HCT116 (cell line): ENCODE measurements around the gene CHD2. TPM values are rescaled to one million over a fixed set of nuclear protein-coding genes. Genes with fewer than 3 reads are reported as not detected.

Source experiments
- ATAC-seq: fragments of 200-7000 bp; cut with Tn5 transposase; 2 replicates; pipeline ENCODE4 v1.9.1; 2020; ENCODE audit warnings: mild to moderate bottlenecking, moderate library complexity
- BruUV-seq: library from RNA; stranded (reverse); fragments of 400-500 nt; replicated peaks from 2 replicates; lab custom pipeline; 2021; lab: Mats Ljungman, UMichigan
- CTCF ChIA-PET: fragments of 300-600 bp; sonication (Branson Sonifier 250); formaldehyde crosslinking; loops from one replicate; lab custom pipeline; 2021; ENCODE audit warnings: antibody characterized with exemption; lab: Charles Lee
- POLR2A ChIA-PET: fragments of 300-600, 350-600 bp; sonication (Branson Sonifier 250); formaldehyde crosslinking; loops from one replicate; lab custom pipeline; 2021; ENCODE audit warnings: antibody characterized with exemption; lab: Charles Lee
- RAD21 ChIA-PET, 2 experiments: fragments of 300-600 bp; sonication (Branson Sonifier 250); formaldehyde crosslinking; loops; one replicate each; lab custom pipeline; 2023; ENCODE audit warnings: low total read pairs in 2 of 2; ENCODE audit not compliant: uncharacterized antibody in 2 of 2, unreplicated experiment in 2 of 2, low non-redundant PET in 1 of 2; lab: Charles Lee
- DNase-seq: peaks from one replicate; pipeline ENCODE4 v3.0.0-alpha.2; 2010; ENCODE audit warnings: low read depth, low spot score
- H2AFZ ChIP-seq: fragments of 200-600 bp; shearing (Covaris generic), sonication (generic); 2 replicates; pipeline ENCODE4 v1.6.1; 2017; ENCODE audit warnings: low read depth, mixed run types, mixed read lengths, antibody characterized with exemption, low read length; ENCODE audit not compliant: poor library complexity, severe bottlenecking
- H3K27ac ChIP-seq: 2 replicates; pipeline ENCODE4 v1.5.1; 2012; ENCODE audit warnings: low read depth, low read length
- H3K27me3 ChIP-seq: fragments of 200-600 bp; sonication (generic); 2 replicates; pipeline ENCODE4 v1.6.1; 2016; ENCODE audit warnings: mixed run types, low read length, mixed read lengths; ENCODE audit not compliant: insufficient read depth
- H3K36me3 ChIP-seq, 2 experiments: fragments of 200-500 bp in 1 of 2; fragments of 200-600 bp in 1 of 2; sonication (Bioruptor generic) in 1 of 2; sonication (generic) in 1 of 2; 2 replicates each; pipeline versions ENCODE4 v1.5.1 to v1.6.1; 2014 to 2016; ENCODE audit warnings: low read length in 2 of 2, inconsistent platforms in 1 of 2, mixed read lengths in 1 of 2, mixed run types in 1 of 2; ENCODE audit not compliant: insufficient read depth in 2 of 2, control insufficient read depth in 1 of 2
- H3K4me1 ChIP-seq, 2 experiments: fragments of 200-600 bp in 1 of 2; sonication (generic) in 1 of 2; 2 replicates each; pipeline versions ENCODE4 v1.5.1 to v1.6.1; 2012 to 2017; ENCODE audit warnings: low read length in 2 of 2, inconsistent platforms in 1 of 2, mild to moderate bottlenecking in 1 of 2, mixed read lengths in 1 of 2, mixed run types in 1 of 2, moderate library complexity in 1 of 2; ENCODE audit not compliant: insufficient read depth in 2 of 2, control insufficient read depth in 1 of 2
- H3K4me2 ChIP-seq: fragments of 200-600 bp; sonication (generic); 2 replicates; pipeline ENCODE4 v1.6.1; 2017; ENCODE audit warnings: mixed run types, low read length, mixed read lengths
- H3K4me3 ChIP-seq, 2 experiments: fragments of 200-600 bp in 1 of 2; sonication (generic) in 1 of 2; replicated peaks in 1 of 2; 2 replicates each; pipeline ENCODE4 v1.5.1; 2011 to 2016; ENCODE audit warnings: low read length in 2 of 2, control low read depth in 1 of 2, low read depth in 1 of 2, mild to moderate bottlenecking in 1 of 2, mixed read lengths in 1 of 2, mixed run types in 1 of 2
- H3K79me2 ChIP-seq: fragments of 200-600 bp; sonication (generic); 2 replicates; pipeline ENCODE4 v1.6.1; 2017; ENCODE audit warnings: mild to moderate bottlenecking, mixed run types, low read length, moderate library complexity, mixed read lengths; ENCODE audit not compliant: insufficient read depth
- H3K9ac ChIP-seq: fragments of 200-600 bp; sonication (generic); 2 replicates; pipeline ENCODE4 v1.6.1; 2016; ENCODE audit warnings: low read length, mixed read lengths
- H3K9me2 ChIP-seq: fragments of 200-600 bp; sonication (generic), shearing (Covaris generic); 2 replicates; pipeline ENCODE4 v1.6.1; 2017; ENCODE audit warnings: mixed run types, mild to moderate bottlenecking, moderate library complexity; ENCODE audit not compliant: insufficient read depth
- H3K9me3 ChIP-seq, 2 experiments: fragments of 200-500 bp in 1 of 2; fragments of 200-600 bp in 1 of 2; sonication (Bioruptor generic) in 1 of 2; sonication (generic) in 1 of 2; 2 replicates each; pipeline ENCODE4 v1.6.1; 2014 to 2017; ENCODE audit warnings: low read length in 2 of 2, mixed read lengths in 2 of 2, inconsistent platforms in 1 of 2, low read depth in 1 of 2, mild to moderate bottlenecking in 1 of 2, mixed run types in 1 of 2, moderate library complexity in 1 of 2; ENCODE audit not compliant: control insufficient read depth in 1 of 2, insufficient read depth in 1 of 2
- H4K20me1 ChIP-seq: fragments of 200-600 bp; sonication (generic), shearing (Covaris generic); 2 replicates; pipeline ENCODE4 v1.6.1; 2017; ENCODE audit warnings: mixed run types, mild to moderate bottlenecking, moderate library complexity; ENCODE audit not compliant: insufficient read depth
- ATF3 ChIP-seq: IDR thresholded peaks from 2 replicates; pipeline ENCODE4 v1.6.1; 2012
- CBX3 ChIP-seq: IDR thresholded peaks from 2 replicates; pipeline ENCODE4 v1.6.1; 2012; ENCODE audit warnings: low read depth
- CTCF ChIP-seq, 3 experiments: fragments of 200-600 bp in 1 of 3; sonication (generic) in 1 of 3; IDR thresholded peaks in 2 of 3; conservative IDR thresholded peaks in 1 of 3; 2 replicates each; pipeline ENCODE4 v1.5.1; 2012 to 2017; ENCODE audit warnings: low read depth in 2 of 3, low read length in 2 of 3, antibody characterized with exemption in 1 of 3, borderline replicate concordance in 1 of 3, control low read depth in 1 of 3, mild to moderate bottlenecking in 1 of 3, mixed read lengths in 1 of 3, mixed run types in 1 of 3, moderate library complexity in 1 of 3; ENCODE audit not compliant: insufficient read depth in 1 of 3
- EGR1 ChIP-seq: IDR thresholded peaks from 2 replicates; pipeline ENCODE4 v1.6.1; 2012; ENCODE audit warnings: low read depth
- ELF1 ChIP-seq: IDR thresholded peaks from 2 replicates; pipeline ENCODE4 v1.6.1; 2012; ENCODE audit warnings: low read depth, borderline replicate concordance
- EZH2 ChIP-seq: fragments of 200-600 bp; sonication (generic); IDR thresholded peaks from 2 replicates; pipeline ENCODE4 v1.6.1; 2017; ENCODE audit warnings: antibody characterized with exemption, mixed run types
- EZH2phosphoT487 ChIP-seq: fragments of 200-600 bp; IDR thresholded peaks from 2 replicates; pipeline ENCODE4 v1.6.1; 2018; ENCODE audit warnings: antibody characterized with exemption, borderline replicate concordance
- FOSL1 ChIP-seq: IDR thresholded peaks from 2 replicates; pipeline ENCODE4 v1.6.1; 2012; ENCODE audit warnings: low read depth
- JUND ChIP-seq: IDR thresholded peaks from 2 replicates; pipeline ENCODE4 v1.6.1; 2012
- MAX ChIP-seq: IDR thresholded peaks from 2 replicates; pipeline ENCODE4 v1.6.1; 2012
- POLR2A ChIP-seq: IDR thresholded peaks from 2 replicates; pipeline ENCODE4 v1.7.0; 2011; ENCODE audit warnings: borderline replicate concordance; ENCODE audit not compliant: insufficient read depth, insufficient read length; ENCODE audit errors: extremely low read depth
- POLR2AphosphoS5 ChIP-seq: IDR thresholded peaks from 2 replicates; pipeline ENCODE4 v1.6.1; 2011; ENCODE audit warnings: mild to moderate bottlenecking, low read depth, low read length, moderate library complexity
- RAD21 ChIP-seq: IDR thresholded peaks from 2 replicates; pipeline ENCODE4 v1.6.1; 2012; ENCODE audit warnings: low read depth, mild to moderate bottlenecking
- SIN3A ChIP-seq: IDR thresholded peaks from 2 replicates; pipeline ENCODE4 v1.6.1; 2012; ENCODE audit warnings: low read depth
- SP1 ChIP-seq: IDR thresholded peaks from 2 replicates; pipeline ENCODE4 v1.6.1; 2012; ENCODE audit warnings: low read depth
- SRF ChIP-seq: IDR thresholded peaks from 2 replicates; pipeline ENCODE4 v1.6.1; 2012; ENCODE audit warnings: low read depth
- TCF7L2 ChIP-seq: IDR thresholded peaks from 2 replicates; pipeline ENCODE4 v1.7.0; 2011; ENCODE audit warnings: borderline replicate concordance, inconsistent platforms; ENCODE audit not compliant: insufficient read depth, insufficient read length; ENCODE audit errors: extremely low read depth
- YY1 ChIP-seq: IDR thresholded peaks from 2 replicates; pipeline ENCODE4 v1.6.1; 2011; ENCODE audit warnings: low read length, low read depth, moderate library complexity, mild to moderate bottlenecking; ENCODE audit not compliant: insufficient replicate concordance; ENCODE audit errors: extremely low read depth
- ZBTB33 ChIP-seq: IDR thresholded peaks from 2 replicates; pipeline ENCODE4 v1.6.1; 2011; ENCODE audit warnings: mild to moderate bottlenecking, low read length, moderate library complexity; ENCODE audit not compliant: insufficient replicate concordance; ENCODE audit errors: extremely low read depth
- ZFX ChIP-seq: fragments of 450-650 bp; IDR thresholded peaks from 2 replicates; pipeline ENCODE4 v1.6.1; 2017
- ZNF274 ChIP-seq: fragments of 200-500 bp; sonication (Bioruptor generic); IDR thresholded peaks from 2 replicates; pipeline ENCODE4 v1.6.1; 2014; ENCODE audit warnings: mild to moderate bottlenecking, low read depth, low read length, inconsistent platforms
- intact Hi-C: fragments of 100-400 bp; cut with micrococcal nuclease; formaldehyde crosslinking; loops from 2 replicates; pipeline ENCODE4 v1.10.0; 2022
- total RNA-seq: library from RNA; stranded (reverse); gene quantifications from one replicate; pipeline ENCODE4 v1.2.1, GENCODE V29; 2021; ENCODE audit not compliant: unreplicated experiment

CHD2 gene
- total RNA-seq, 1 experiment from 2014 or later: 116 TPM

GRCh38 chr15:93030430-93031102 is 130.4 kb downstream of the CHD2 start:
- Histone ChIP-seq H3K27ac (no peak overlapping the region), H4K20me1 (no peaks in the 10 kb centered on the region), H3K4me3 (no peak overlapping the region), H3K9me2 (no peaks in the 10 kb centered on the region), H3K9ac (no peak overlapping the region), H3K4me1 (peaks cover 0 to under 1% of the 10 kb centered on the region in 2 experiments; a peak in 1 of 4 replicates), H3K9me3 (no peaks in the 10 kb centered on the region), H3K27me3 (no peaks in the 10 kb centered on the region), H2AFZ (no peak overlapping the region), H3K36me3 (peaks cover 3 to 7% of the 10 kb centered on the region in 2 experiments; a peak in 3 of 4 replicates), H3K4me2 (no peak overlapping the region), H3K79me2 (no peaks in the 10 kb centered on the region; the same call in 1 of the 2 replicates)
- intact Hi-C loops: loop anchor here (1.0 to 5.0 kb wide), 2 partner anchors 1090 to 1292 kb away; no protein-coding TSS in a partner anchor
- no TSS peak for BruUV-seq
- CTCF ChIA-PET: interaction anchor here (0.8 to 7.3 kb wide), 7 partner anchors 12 to 1089 kb away, joined by 3 to 125 read pairs (median 11); no protein-coding TSS in a partner anchor
- peak; percentile 91 for ATAC-seq
- RAD21 ChIA-PET: interaction anchor here (1.2 to 3.1 kb wide), 4 partner anchors 233 to 1089 kb away, joined by 3 to 25 read pairs (median 5); no protein-coding TSS in a partner anchor
- peak; percentile 48 for DNase-seq
- POLR2A ChIA-PET: no interaction called here
- TF ChIP-seq SRF (no peak), ZBTB33 (no peak), MAX (no peak), TCF7L2 (peak; percentile 30), ATF3 (no peak), SP1 (no peak), ZNF274 (no peak), CBX3 (no peak), SIN3A (no peak), POLR2A (no peak), ELF1 (no peak), CTCF (IDR thresholded peaks at IDR 0.05 in 2 of 3, conservative IDR thresholded peaks at IDR 0.05 in 1 of 3; ENCODE audit: borderline replicate concordance in 1 of 3, insufficient read depth in 1 of 3, low read depth in 2 of 3, low read length in 2 of 3) (peak; percentile 75 to 85 (median 80); a peak in 5 of 6 replicates), POLR2AphosphoS5 (no peak; the same call in 1 of the 2 replicates), EZH2phosphoT487 (no peak), RAD21 (peak; percentile 89), JUND (no peak), FOSL1 (no peak), ZFX (no peak), YY1 (no peak), EZH2 (no peak), EGR1 (no peak)
